Measurements from ENCODE around the gene SLC7A8. TPM values are rescaled to one million over a fixed set of nuclear protein-coding genes. Genes with fewer than 3 reads are reported as not detected.
"Not testable (repeated sequence)": the region's sequence is repeated elsewhere in the genome, so short reads cannot be mapped to it uniquely, and the experiment has no call there.

Gene SLC7A8
- total RNA-seq, 2 experiments from 2014 or later, result 0.73 to 0.80 TPM

DNA sequence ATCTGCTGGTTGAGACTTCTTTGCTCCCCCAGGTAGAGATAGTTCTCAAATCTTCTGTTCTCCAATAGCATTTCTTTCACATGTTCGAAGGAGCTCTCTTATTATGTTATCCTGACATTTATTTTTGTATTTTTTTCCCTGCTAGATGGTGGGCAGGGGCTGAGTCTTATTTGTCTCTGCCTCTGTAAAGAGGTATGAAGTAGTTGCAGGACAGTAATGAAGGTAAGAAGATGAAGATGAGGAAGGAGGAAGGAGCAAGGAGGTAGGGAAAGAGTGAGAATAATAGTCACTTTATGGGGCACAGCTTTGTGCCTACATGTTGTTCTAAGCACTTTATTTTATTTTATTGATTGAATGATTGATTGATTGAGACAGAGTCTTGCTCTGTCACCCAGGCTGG is 73.7 kb downstream of the SLC7A8 start:
- ATAC-seq (ENCODE audit: poor library complexity) (no peak), DNase-seq (no peak)
- no peaks in the 10 kb centered on the region for H3K36me3 Mint-ChIP-seq (ENCODE audit: low read depth)
- no peaks in the 10 kb centered on the region for H3K36me3 ChIP-seq (ENCODE audit: insufficient read depth, low read length)
- POLR2A ChIA-PET, result interaction anchor here (0.7 to 1.4 kb wide), 2 partner anchors 12 to 15 kb away, joined by 3 to 4 read pairs; partner anchors contain the start of genes ACIN1 and C14orf119
- intact Hi-C loops (cut with DNase I, micrococcal nuclease), result loop anchor here (1.0 to 5.0 kb wide), 2 partner anchors 37 to 40 kb away; no protein-coding TSS in a partner anchor
- peaks cover 16 to 19% of the 10 kb centered on the region in 2 experiments for H3K27me3 ChIP-seq (ENCODE audit: control insufficient read depth in 1 of 2, insufficient read depth in 2 of 2, low read length in 2 of 2)
- H3K4me3 Mint-ChIP-seq, result no peak overlapping the region
- H3K27ac ChIP-seq (ENCODE audit: low read depth in 1 of 2, low read length in 2 of 2), result no peak overlapping the region
- H3K9me3 ChIP-seq (ENCODE audit: control insufficient read depth in 1 of 2, insufficient read depth in 1 of 2, low read length in 2 of 2), result no peaks in the 10 kb centered on the region
- no peaks in the 10 kb centered on the region for H3K9me3 Mint-ChIP-seq
- no peak overlapping the region for H3K4me3 ChIP-seq (ENCODE audit: low read length)
- CTCF ChIA-PET, result interaction anchor here (0.7 to 2.5 kb wide), 5 partner anchors 11 to 284 kb away, joined by 3 to 15 read pairs (median 9); partner anchors contain the start of genes ACIN1 and C14orf119
- no peak overlapping the region for H3K27ac Mint-ChIP-seq
- peaks cover 3% of the 10 kb centered on the region for H3K4me1 ChIP-seq (ENCODE audit: insufficient read depth, low read length)
- TF ChIP-seq CTCF (IDR thresholded peaks at IDR 0.05), result no peak
- no peaks in the 10 kb centered on the region for H3K4me1 Mint-ChIP-seq (ENCODE audit: low read depth)
- no peaks in the 10 kb centered on the region for H3K27me3 Mint-ChIP-seq

- CTCF ChIA-PET, result interaction anchor here (1.7 to 2.4 kb wide), 3 partner anchors 14 to 39 kb away, joined by 5 to 15 read pairs (median 9); partner anchors contain the start of genes ACIN1 and C14orf119
- POLR2A ChIA-PET; DNase-seq; intact Hi-C loops (cut with DNase I, micrococcal nuclease); H3K4me1 ChIP-seq (ENCODE audit: insufficient read depth, low read length); H3K4me1 Mint-ChIP-seq (ENCODE audit: low read depth); H3K9me3 ChIP-seq (ENCODE audit: control insufficient read depth in 1 of 2, insufficient read depth in 1 of 2, low read length in 2 of 2); H3K27ac Mint-ChIP-seq; H3K36me3 ChIP-seq (ENCODE audit: insufficient read depth, low read length); H3K4me3 Mint-ChIP-seq; H3K27ac ChIP-seq (ENCODE audit: low read depth in 1 of 2, low read length in 2 of 2); ATAC-seq (ENCODE audit: poor library complexity); H3K36me3 Mint-ChIP-seq (ENCODE audit: low read depth); H3K9me3 Mint-ChIP-seq; H3K4me3 ChIP-seq (ENCODE audit: low read length); H3K27me3 Mint-ChIP-seq: not testable (repeated sequence)
- H3K27me3 ChIP-seq (ENCODE audit: control insufficient read depth in 1 of 2, insufficient read depth in 2 of 2, low read length in 2 of 2), result peaks cover 16% of the 10 kb centered on the region in 2 experiments
These were observed 75.3 kb downstream of the SLC7A8 start for GRCh38 chr14:23108169-23108568.

DNA sequence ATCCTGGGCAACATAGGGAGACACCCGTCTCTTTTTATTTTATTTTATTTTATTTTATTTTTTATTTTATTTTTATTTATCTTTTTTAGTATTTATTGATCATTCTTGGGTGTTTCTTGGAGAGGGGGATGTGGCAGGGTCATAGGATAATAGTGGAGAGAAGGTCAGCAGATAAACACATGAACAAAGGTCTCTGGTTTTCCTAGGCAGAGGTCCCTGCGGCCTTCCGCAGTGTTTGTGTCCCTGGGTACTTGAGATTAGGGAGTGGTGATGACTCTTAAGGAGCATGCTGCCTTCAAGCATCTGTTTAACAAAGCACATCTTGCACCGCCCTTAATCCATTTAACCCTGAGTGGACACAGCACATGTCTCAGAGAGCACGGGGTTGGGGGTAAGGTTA is 75.8 kb downstream of the SLC7A8 start:
- H3K4me1 Mint-ChIP-seq (ENCODE audit: low read depth); POLR2A ChIA-PET; CTCF ChIA-PET: not testable (repeated sequence)

GRCh38 chr14:23106747-23107045 is 76.8 kb downstream of the SLC7A8 start:
- no peaks in the 10 kb centered on the region for H3K36me3 ChIP-seq (ENCODE audit: insufficient read depth, low read length)
- ChIA-PET POLR2A (no interaction called here), CTCF (no interaction called here)
- DNase-seq (no peak), ATAC-seq (ENCODE audit: poor library complexity) (no peak)
- H3K27ac Mint-ChIP-seq, result no peak overlapping the region
- H3K4me1 ChIP-seq (ENCODE audit: insufficient read depth, low read length), result no peaks in the 10 kb centered on the region
- intact Hi-C loops (cut with DNase I, micrococcal nuclease), result no loop called here
- no peaks in the 10 kb centered on the region for H3K4me1 Mint-ChIP-seq (ENCODE audit: low read depth)
- H3K27me3 Mint-ChIP-seq, result no peaks in the 10 kb centered on the region
- H3K27ac ChIP-seq (ENCODE audit: low read depth in 1 of 2, low read length in 2 of 2), result no peak overlapping the region
- H3K4me3 Mint-ChIP-seq, result no peak overlapping the region
- no peaks in the 10 kb centered on the region for H3K9me3 ChIP-seq (ENCODE audit: control insufficient read depth in 1 of 2, insufficient read depth in 1 of 2, low read length in 2 of 2)
- no peak for TF ChIP-seq CTCF (IDR thresholded peaks at IDR 0.05)
- H3K27me3 ChIP-seq (ENCODE audit: control insufficient read depth in 1 of 2, insufficient read depth in 2 of 2, low read length in 2 of 2), result peaks cover 4 to 5% of the 10 kb centered on the region in 2 experiments
- H3K9me3 Mint-ChIP-seq, result no peaks in the 10 kb centered on the region
- no peak overlapping the region for H3K4me3 ChIP-seq (ENCODE audit: low read length)
- no peaks in the 10 kb centered on the region for H3K36me3 Mint-ChIP-seq (ENCODE audit: low read depth)

More for the DNA sequence above, 75.8 kb downstream of the SLC7A8 start:
- H3K36me3 ChIP-seq (ENCODE audit: insufficient read depth, low read length); ATAC-seq (ENCODE audit: poor library complexity); DNase-seq; H3K4me1 ChIP-seq (ENCODE audit: insufficient read depth, low read length); H3K4me3 Mint-ChIP-seq; H3K36me3 Mint-ChIP-seq (ENCODE audit: low read depth); H3K27ac Mint-ChIP-seq; intact Hi-C loops (cut with DNase I, micrococcal nuclease); H3K9me3 Mint-ChIP-seq; H3K4me3 ChIP-seq (ENCODE audit: low read length); H3K27me3 Mint-ChIP-seq; H3K9me3 ChIP-seq (ENCODE audit: control insufficient read depth in 1 of 2, insufficient read depth in 1 of 2, low read length in 2 of 2); H3K27ac ChIP-seq (ENCODE audit: low read depth in 1 of 2, low read length in 2 of 2): not testable (repeated sequence)
- H3K27me3 ChIP-seq (ENCODE audit: control insufficient read depth in 1 of 2, insufficient read depth in 2 of 2, low read length in 2 of 2), result peaks cover 12 to 13% of the 10 kb centered on the region in 2 experiments
